GM18867 (cell line): ENCODE data around the gene DDX17.

ENCODE experiments used
- ATAC-seq: cut with Tn5 transposase; IDR thresholded peaks from one replicate; pipeline ENCODE4 v1.9.1; 2021; ENCODE audit warnings: mild to moderate bottlenecking, moderate library complexity; ENCODE audit not compliant: unreplicated experiment

Gene DDX17

GRCh38 chr22:38451404-38451803 is 54.7 kb downstream of the DDX17 start:
- no peak for ATAC-seq

- no peak for ATAC-seq
Measured at GRCh38 chr22:38450234-38450797, 55.8 kb downstream of the DDX17 start.

- no peak for ATAC-seq
Measured at GRCh38 chr22:38449776-38450175, 56.3 kb downstream of the DDX17 start.

- ATAC-seq, result no peak
Measured at GRCh38 chr22:38448945-38449745, 57.0 kb downstream of the DDX17 start.

- ATAC-seq, result no peak
Measured at GRCh38 chr22:38446018-38446601, 60.0 kb downstream of the DDX17 start.

- no peak for ATAC-seq
Measured at GRCh38 chr22:38444783-38445182, 61.3 kb downstream of the DDX17 start.

- ATAC-seq, result no peak
Measured at GRCh38 chr22:38443628-38444521, 62.2 kb downstream of the DDX17 start.

- no peak for ATAC-seq
Measured at GRCh38 chr22:38442967-38443627, 63.0 kb downstream of the DDX17 start.

- no peak for ATAC-seq
Measured at GRCh38 chr22:38441620-38442287, 64.4 kb downstream of the DDX17 start.

GRCh38 chr22:38440747-38441350 is 65.3 kb downstream of the DDX17 start:
- ATAC-seq, result no peak

- ATAC-seq, result no peak
Measured at GRCh38 chr22:38437416-38437815, 68.7 kb downstream of the DDX17 start.

- ATAC-seq, result no peak
Measured at GRCh38 chr22:38436629-38437395, 69.3 kb downstream of the DDX17 start.

- no peak for ATAC-seq
Measured at GRCh38 chr22:38435965-38436364, 70.1 kb downstream of the DDX17 start.

- no peak for ATAC-seq
Measured at GRCh38 chr22:38435010-38435409, 71.1 kb downstream of the DDX17 start.

GRCh38 chr22:38433871-38434270 is 72.2 kb downstream of the DDX17 start:
- ATAC-seq, result no peak
